ENCODE data around the gene ST8SIA6.

Gene ST8SIA6

DNA sequence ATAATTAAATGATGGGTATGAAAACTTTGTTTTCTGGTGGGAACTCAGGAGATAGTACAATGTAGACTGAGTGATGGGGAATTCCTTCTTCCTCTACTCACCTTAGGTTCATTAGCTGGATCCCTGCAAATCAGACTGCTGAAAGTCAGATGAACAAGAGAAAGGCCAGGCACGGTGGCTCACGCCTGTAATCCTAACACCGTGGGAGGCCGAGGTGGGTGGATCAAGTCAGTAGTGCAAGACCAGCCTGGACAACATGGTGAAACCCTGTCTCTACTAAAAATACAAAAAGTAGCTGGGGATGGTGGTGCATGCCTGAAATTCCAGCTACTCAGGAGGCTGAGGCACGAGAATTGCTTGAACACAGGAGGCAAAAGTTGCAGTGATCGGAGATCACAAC lies 28.7 kb upstream of the ST8SIA6 start:
- TF ChIP-seq, protein P1, sequence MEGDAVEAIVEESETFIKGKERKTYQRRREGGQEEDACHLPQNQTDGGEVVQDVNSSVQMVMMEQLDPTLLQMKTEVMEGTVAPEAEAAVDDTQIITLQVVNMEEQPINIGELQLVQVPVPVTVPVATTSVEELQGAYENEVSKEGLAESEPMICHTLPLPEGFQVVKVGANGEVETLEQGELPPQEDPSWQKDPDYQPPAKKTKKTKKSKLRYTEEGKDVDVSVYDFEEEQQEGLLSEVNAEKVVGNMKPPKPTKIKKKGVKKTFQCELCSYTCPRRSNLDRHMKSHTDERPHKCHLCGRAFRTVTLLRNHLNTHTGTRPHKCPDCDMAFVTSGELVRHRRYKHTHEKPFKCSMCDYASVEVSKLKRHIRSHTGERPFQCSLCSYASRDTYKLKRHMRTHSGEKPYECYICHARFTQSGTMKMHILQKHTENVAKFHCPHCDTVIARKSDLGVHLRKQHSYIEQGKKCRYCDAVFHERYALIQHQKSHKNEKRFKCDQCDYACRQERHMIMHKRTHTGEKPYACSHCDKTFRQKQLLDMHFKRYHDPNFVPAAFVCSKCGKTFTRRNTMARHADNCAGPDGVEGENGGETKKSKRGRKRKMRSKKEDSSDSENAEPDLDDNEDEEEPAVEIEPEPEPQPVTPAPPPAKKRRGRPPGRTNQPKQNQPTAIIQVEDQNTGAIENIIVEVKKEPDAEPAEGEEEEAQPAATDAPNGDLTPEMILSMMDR (IDR thresholded peaks at IDR 0.05; ENCODE audit: borderline replicate concordance, insufficient read depth, low read depth, low read length): no peak
- no peak overlapping the region for H3K4me3 ChIP-seq (ENCODE audit: low read depth, low read length)

DNA sequence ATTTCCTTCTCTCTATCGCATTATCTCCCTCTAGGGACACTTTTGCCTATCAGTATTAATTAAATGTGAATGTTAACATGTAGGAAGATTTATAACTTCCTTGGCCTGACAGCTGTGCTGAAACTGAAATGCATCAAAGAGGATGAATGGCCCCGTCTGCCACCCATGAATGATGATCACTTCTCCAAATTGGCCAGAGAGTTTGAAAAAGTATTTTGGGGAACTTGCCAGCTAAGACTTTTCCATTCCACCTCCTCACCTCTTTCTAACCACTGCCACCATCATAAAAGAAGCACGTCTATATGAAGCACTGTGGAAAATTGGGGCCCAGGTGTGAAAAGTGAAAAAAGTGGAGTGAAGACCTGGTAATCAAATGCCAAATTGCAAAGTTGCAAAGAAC lies 25.4 kb upstream of the ST8SIA6 start:
- no peak overlapping the region for H3K4me3 ChIP-seq (ENCODE audit: low read depth, low read length)
- TF ChIP-seq, protein P1 (IDR thresholded peaks at IDR 0.05; ENCODE audit: borderline replicate concordance, insufficient read depth, low read depth, low read length): no peak

- TF ChIP-seq, protein P1 (IDR thresholded peaks at IDR 0.05; ENCODE audit: borderline replicate concordance, insufficient read depth, low read depth, low read length): no peak
- H3K4me3 ChIP-seq (ENCODE audit: low read depth, low read length): no peak overlapping the region
These were observed 24.7 kb upstream of the ST8SIA6 start for GRCh38 chr10:17479015-17479615.

- TF ChIP-seq, protein P1 (IDR thresholded peaks at IDR 0.05; ENCODE audit: borderline replicate concordance, insufficient read depth, low read depth, low read length): no peak
- H3K4me3 ChIP-seq (ENCODE audit: low read depth, low read length): no peak overlapping the region
These were observed 21.7 kb upstream of the ST8SIA6 start for GRCh38 chr10:17476073-17476472.

GRCh38 chr10:17475661-17476060 lies 21.3 kb upstream of the ST8SIA6 start:
- TF ChIP-seq, protein P1 (IDR thresholded peaks at IDR 0.05; ENCODE audit: borderline replicate concordance, insufficient read depth, low read depth, low read length): no peak
- no peak overlapping the region for H3K4me3 ChIP-seq (ENCODE audit: low read depth, low read length)

DNA sequence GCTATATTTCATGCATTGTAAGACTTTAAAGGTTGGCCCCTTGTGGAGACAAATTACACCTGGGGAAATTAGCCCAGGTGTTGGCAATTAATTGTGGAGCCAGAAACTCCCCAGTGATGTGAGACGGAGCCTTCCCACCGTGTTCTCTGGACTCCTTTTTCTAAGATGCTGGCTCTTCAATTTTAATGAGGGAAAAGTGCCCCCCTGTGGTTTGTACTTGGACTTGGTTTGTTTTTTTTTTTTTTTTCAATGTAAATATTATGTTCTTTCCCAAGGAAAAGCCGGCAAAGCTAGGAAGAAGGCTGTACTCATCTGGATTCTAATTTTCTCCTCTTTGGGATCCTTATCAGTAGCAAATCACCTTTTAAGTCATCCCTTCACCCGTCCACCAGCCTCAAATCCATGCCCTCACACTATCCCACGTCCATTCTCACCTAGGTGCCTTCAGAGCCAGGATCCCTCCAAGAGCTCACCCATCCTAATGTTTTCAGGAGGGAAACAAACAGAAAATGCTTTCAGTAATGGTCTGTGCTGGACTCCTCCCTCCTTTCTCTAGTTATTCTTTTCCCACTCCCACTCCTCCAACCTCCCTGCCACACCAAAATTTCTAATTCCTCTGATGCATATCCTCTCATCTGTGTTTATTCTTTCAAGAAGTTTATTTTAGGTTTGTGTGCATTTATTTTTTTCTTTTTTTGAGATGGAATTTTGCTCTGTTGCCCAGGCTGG lies 20.4 kb upstream of the ST8SIA6 start:
- TF ChIP-seq, protein P1 (IDR thresholded peaks at IDR 0.05; ENCODE audit: borderline replicate concordance, insufficient read depth, low read depth, low read length): no peak
- no peak overlapping the region for H3K4me3 ChIP-seq (ENCODE audit: low read depth, low read length)

All from GM12875 (cell line).